Panc1 (cell line): Measurements from ENCODE around the gene CDH8. TPM values are rescaled to one million over a fixed set of nuclear protein-coding genes. Genes with fewer than 3 reads are reported as not detected.
"Not testable (repeated sequence)": the region's sequence is repeated elsewhere in the genome, so short reads cannot be mapped to it uniquely, and the experiment has no call there.

Source experiments
- ATAC-seq: fragments of 200-7000 bp; cut with Tn5 transposase; 2 replicates; pipeline ENCODE4 v1.9.1; 2020; ENCODE audit warnings: mild to moderate bottlenecking, moderate library complexity
- BruUV-seq: library from RNA; stranded (reverse); fragments of 400-500 nt; replicated peaks from 2 replicates; lab custom pipeline; 2021; lab: Mats Ljungman, UMichigan
- CTCF ChIA-PET: fragments of 300-600 bp; sonication (Branson Sonifier 250); formaldehyde crosslinking; loops from one replicate; lab custom pipeline; 2022; ENCODE audit warnings: antibody characterized with exemption; lab: Charles Lee
- POLR2A ChIA-PET: fragments of 300-600 bp; sonication (Branson Sonifier 250); formaldehyde crosslinking; loops from one replicate; lab custom pipeline; 2022; ENCODE audit warnings: antibody characterized with exemption; lab: Charles Lee
- DNase-seq: peaks from one replicate; pipeline ENCODE4 v3.0.0-alpha.2; 2010; ENCODE audit warnings: low read depth, low spot score
- H3K27ac ChIP-seq: 2 replicates; pipeline ENCODE4 v1.5.1; 2011; ENCODE audit warnings: mild to moderate bottlenecking, low read length, inconsistent platforms
- H3K27me3 ChIP-seq: fragments of 200-500 bp; sonication (Bioruptor generic); 2 replicates; pipeline ENCODE4 v1.6.0; 2014; ENCODE audit warnings: low read length, inconsistent platforms; ENCODE audit not compliant: control insufficient read depth, insufficient read depth
- H3K36me3 ChIP-seq: fragments of 200-500 bp; sonication (Bioruptor generic); 2 replicates; pipeline ENCODE4 v1.5.1; 2014; ENCODE audit warnings: inconsistent platforms, mild to moderate bottlenecking, low read length, moderate library complexity; ENCODE audit not compliant: control insufficient read depth, insufficient read depth
- H3K4me1 ChIP-seq: 2 replicates; pipeline ENCODE4 v1.5.1; 2011; ENCODE audit warnings: inconsistent platforms, mild to moderate bottlenecking, low read length, moderate library complexity; ENCODE audit not compliant: control insufficient read depth, insufficient read depth
- H3K4me3 ChIP-seq, 2 experiments: 2 replicates each; pipeline ENCODE4 v1.5.1; 2011 to 2012; ENCODE audit warnings: low read depth in 2 of 2, low read length in 2 of 2, mild to moderate bottlenecking in 2 of 2, inconsistent platforms in 1 of 2, moderate library complexity in 1 of 2
- H3K9me3 ChIP-seq: fragments of 200-500 bp; sonication (Bioruptor generic); 2 replicates; pipeline ENCODE4 v1.5.1; 2014; ENCODE audit warnings: low read depth, mild to moderate bottlenecking, inconsistent platforms, low read length, moderate library complexity; ENCODE audit not compliant: control insufficient read depth, insufficient read depth
- POLR2AphosphoS5 ChIP-seq: IDR thresholded peaks from 2 replicates; pipeline ENCODE4 v1.6.1; 2012; ENCODE audit warnings: mild to moderate bottlenecking, low read depth, low read length, moderate library complexity
- SIN3A ChIP-seq: IDR thresholded peaks from 2 replicates; pipeline ENCODE4 v1.6.1; 2012; ENCODE audit warnings: low read depth, mild to moderate bottlenecking, low read length, moderate library complexity, borderline replicate concordance; ENCODE audit not compliant: insufficient read depth
- TCF7L2 ChIP-seq: IDR thresholded peaks from 2 replicates; pipeline ENCODE4 v1.6.1; 2011; ENCODE audit warnings: mild to moderate bottlenecking, low read depth, low read length, inconsistent platforms
- in situ Hi-C: cut with HindIII; loops from 2 replicates; pipeline ENCODE4 v1.10.0; 2016; ENCODE audit warnings: low sequenced_read_pairs, low pct_unique_long_range_greater_than_20kb
- intact Hi-C: fragments of 100-400 bp; cut with micrococcal nuclease; formaldehyde crosslinking; loops from one replicate; pipeline ENCODE4 v1.10.0; 2022; ENCODE audit not compliant: unreplicated experiment
- total RNA-seq: library from RNA; stranded (reverse); gene quantifications from one replicate; pipeline ENCODE4 v1.2.1, GENCODE V29; 2021; ENCODE audit not compliant: unreplicated experiment
- TF ChIP-seq, protein P1 (sequence below): fragments of 450-650 bp; IDR thresholded peaks from 2 replicates; pipeline ENCODE4 v1.5.1; 2017; ENCODE audit warnings: mild to moderate bottlenecking
- TF ChIP-seq, protein P2 (sequence below), 2 experiments: IDR thresholded peaks; 2 replicates each; pipeline ENCODE4 v1.6.1; 2011 to 2012; ENCODE audit warnings: low read depth in 2 of 2, control low read depth in 1 of 2, low read length in 1 of 2, mild to moderate bottlenecking in 1 of 2, moderate library complexity in 1 of 2; ENCODE audit not compliant: insufficient read depth in 1 of 2

The CDH8 gene
- total RNA-seq, 1 experiment from 2014 or later: 0.21 TPM

DNA sequence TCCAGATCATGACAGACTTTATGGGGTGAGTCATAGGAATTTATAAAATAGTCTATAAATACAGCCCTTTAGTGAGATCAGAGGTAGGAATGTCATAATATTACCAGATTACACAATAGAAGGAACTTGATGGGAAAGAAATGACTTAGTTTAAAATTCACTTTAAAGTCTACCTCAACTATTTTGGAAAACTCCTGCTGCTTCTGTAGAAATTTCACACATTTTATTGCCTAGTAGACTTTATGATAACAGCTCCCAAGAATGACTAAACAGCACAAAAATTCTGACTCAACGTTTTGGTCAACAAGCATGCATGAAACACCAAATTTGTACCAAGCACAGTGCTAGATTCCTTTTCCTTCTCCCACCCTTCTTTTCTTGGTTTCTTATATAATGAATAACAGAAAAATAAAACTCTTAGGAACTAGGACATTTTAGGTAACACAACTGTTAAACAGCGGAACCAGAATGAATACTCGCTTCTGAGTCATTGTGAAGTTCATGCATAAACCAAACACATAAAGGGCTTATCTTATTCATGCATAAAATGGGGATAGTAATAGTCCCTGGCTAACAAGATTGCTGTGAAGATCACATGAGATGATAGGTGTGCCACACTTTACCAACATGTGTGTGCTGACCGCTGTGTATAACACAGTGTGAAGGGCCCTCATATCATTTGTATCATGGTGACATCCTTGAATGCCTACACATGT, 243.9 kb downstream of the CDH8 start:
- H3K4me3 ChIP-seq: no peak overlapping the region
- H3K27ac ChIP-seq: no peak overlapping the region
- no peaks in the 10 kb centered on the region for H3K9me3 ChIP-seq
- intact Hi-C loops (no loop called here), in situ Hi-C loops (no loop called here)
- ChIA-PET POLR2A (no interaction called here), CTCF (no interaction called here)
- TF ChIP-seq, protein P1, sequence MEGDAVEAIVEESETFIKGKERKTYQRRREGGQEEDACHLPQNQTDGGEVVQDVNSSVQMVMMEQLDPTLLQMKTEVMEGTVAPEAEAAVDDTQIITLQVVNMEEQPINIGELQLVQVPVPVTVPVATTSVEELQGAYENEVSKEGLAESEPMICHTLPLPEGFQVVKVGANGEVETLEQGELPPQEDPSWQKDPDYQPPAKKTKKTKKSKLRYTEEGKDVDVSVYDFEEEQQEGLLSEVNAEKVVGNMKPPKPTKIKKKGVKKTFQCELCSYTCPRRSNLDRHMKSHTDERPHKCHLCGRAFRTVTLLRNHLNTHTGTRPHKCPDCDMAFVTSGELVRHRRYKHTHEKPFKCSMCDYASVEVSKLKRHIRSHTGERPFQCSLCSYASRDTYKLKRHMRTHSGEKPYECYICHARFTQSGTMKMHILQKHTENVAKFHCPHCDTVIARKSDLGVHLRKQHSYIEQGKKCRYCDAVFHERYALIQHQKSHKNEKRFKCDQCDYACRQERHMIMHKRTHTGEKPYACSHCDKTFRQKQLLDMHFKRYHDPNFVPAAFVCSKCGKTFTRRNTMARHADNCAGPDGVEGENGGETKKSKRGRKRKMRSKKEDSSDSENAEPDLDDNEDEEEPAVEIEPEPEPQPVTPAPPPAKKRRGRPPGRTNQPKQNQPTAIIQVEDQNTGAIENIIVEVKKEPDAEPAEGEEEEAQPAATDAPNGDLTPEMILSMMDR: no peak
- TF ChIP-seq TCF7L2: peak; percentile 63
- H3K27me3 ChIP-seq: no peaks in the 10 kb centered on the region
- no peaks in the 10 kb centered on the region for H3K36me3 ChIP-seq
- ATAC-seq (peak; percentile 60; the same call in 1 of the 2 replicates), DNase-seq (peak; percentile 41)
- H3K4me1 ChIP-seq: no peaks in the 10 kb centered on the region
- no TSS peak for BruUV-seq

- ChIA-PET CTCF (no interaction called here), POLR2A (no interaction called here)
- Histone ChIP-seq H3K27ac (no peak overlapping the region), H3K36me3 (no peaks in the 10 kb centered on the region), H3K27me3 (no peaks in the 10 kb centered on the region), H3K4me3 (no peak overlapping the region), H3K9me3 (no peaks in the 10 kb centered on the region), H3K4me1 (no peaks in the 10 kb centered on the region)
- no TSS peak for BruUV-seq
- DNase-seq (no peak), ATAC-seq (no peak)
- TF ChIP-seq, protein P1: no peak
- no peak for TF ChIP-seq SIN3A
- TF ChIP-seq TCF7L2: no peak
- TF ChIP-seq, protein P2, sequence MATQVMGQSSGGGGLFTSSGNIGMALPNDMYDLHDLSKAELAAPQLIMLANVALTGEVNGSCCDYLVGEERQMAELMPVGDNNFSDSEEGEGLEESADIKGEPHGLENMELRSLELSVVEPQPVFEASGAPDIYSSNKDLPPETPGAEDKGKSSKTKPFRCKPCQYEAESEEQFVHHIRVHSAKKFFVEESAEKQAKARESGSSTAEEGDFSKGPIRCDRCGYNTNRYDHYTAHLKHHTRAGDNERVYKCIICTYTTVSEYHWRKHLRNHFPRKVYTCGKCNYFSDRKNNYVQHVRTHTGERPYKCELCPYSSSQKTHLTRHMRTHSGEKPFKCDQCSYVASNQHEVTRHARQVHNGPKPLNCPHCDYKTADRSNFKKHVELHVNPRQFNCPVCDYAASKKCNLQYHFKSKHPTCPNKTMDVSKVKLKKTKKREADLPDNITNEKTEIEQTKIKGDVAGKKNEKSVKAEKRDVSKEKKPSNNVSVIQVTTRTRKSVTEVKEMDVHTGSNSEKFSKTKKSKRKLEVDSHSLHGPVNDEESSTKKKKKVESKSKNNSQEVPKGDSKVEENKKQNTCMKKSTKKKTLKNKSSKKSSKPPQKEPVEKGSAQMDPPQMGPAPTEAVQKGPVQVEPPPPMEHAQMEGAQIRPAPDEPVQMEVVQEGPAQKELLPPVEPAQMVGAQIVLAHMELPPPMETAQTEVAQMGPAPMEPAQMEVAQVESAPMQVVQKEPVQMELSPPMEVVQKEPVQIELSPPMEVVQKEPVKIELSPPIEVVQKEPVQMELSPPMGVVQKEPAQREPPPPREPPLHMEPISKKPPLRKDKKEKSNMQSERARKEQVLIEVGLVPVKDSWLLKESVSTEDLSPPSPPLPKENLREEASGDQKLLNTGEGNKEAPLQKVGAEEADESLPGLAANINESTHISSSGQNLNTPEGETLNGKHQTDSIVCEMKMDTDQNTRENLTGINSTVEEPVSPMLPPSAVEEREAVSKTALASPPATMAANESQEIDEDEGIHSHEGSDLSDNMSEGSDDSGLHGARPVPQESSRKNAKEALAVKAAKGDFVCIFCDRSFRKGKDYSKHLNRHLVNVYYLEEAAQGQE (IDR thresholded peaks at IDR 0.05; ENCODE audit: insufficient read depth in 1 of 2, low read depth in 2 of 2, low read length in 1 of 2): no peak
- TF ChIP-seq POLR2AphosphoS5: no peak
- in situ Hi-C loops (no loop called here), intact Hi-C loops (no loop called here)
These were observed 244.8 kb downstream of the CDH8 start for GRCh38 chr16:61791464-61791863.

- H3K9me3 ChIP-seq, DNase-seq, H3K36me3 ChIP-seq, H3K4me1 ChIP-seq, CTCF ChIA-PET, H3K27me3 ChIP-seq, ATAC-seq, H3K27ac ChIP-seq, intact Hi-C loops, H3K4me3 ChIP-seq, in situ Hi-C loops, POLR2A ChIA-PET, BruUV-seq: not testable (repeated sequence)
These were observed 254.4 kb downstream of the CDH8 start for GRCh38 chr16:61781855-61782254.
